GM18517 (cell line): ENCODE data around the gene RAP1GAP.
"Not testable (repeated sequence)": the region's sequence is repeated elsewhere in the genome, so short reads cannot be mapped to it uniquely, and the experiment has no call there.

Experiments
- ATAC-seq: cut with Tn5 transposase; IDR thresholded peaks from one replicate; pipeline ENCODE4 v1.9.1; 2021; ENCODE audit warnings: mild to moderate bottlenecking, moderate library complexity; ENCODE audit not compliant: unreplicated experiment

The RAP1GAP gene

DNA sequence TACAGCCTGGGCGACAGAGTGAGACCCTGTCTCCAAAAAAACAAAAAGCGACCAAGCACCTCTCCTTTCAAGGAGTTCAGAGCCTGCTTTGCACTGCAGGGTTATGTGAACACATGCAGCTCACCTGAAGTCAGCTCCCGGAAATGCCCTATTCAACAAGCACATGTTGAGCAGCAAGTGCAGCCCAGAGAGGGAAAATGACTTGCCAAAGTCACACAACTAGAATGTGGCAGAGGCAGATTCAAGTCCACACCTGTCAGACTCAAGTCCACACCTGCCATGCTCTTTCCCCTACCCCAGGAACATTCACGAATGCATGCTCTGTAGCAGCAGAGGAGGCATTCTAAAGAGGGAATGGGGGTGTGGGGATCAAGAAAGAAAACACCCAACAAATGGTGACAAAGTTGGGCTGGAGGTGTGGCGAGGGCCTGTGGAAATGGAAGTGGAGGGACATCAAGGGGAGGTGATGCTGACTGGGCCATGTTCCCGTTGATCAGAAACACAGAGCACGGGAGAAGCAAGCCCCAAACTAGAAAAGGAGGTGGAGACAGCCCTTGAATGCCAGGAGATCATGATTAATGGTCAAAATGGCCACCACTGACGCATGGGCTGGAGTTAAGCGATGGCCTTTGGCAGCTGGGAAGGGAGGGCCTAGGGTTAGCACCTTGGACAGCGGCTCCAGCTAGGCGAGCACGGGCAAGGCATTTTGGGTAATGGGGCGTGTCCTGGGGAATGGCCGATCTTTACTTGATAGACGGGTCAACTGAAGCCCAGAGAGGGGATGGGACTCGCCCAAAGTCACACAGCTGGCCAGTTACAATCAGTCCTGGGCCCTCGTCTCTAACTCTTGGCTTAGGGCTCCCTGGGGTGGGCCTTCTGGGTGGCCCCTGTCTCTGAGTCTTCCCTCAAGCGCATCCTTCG is 21.5 kb downstream of the RAP1GAP start:
- no peak for ATAC-seq

DNA sequence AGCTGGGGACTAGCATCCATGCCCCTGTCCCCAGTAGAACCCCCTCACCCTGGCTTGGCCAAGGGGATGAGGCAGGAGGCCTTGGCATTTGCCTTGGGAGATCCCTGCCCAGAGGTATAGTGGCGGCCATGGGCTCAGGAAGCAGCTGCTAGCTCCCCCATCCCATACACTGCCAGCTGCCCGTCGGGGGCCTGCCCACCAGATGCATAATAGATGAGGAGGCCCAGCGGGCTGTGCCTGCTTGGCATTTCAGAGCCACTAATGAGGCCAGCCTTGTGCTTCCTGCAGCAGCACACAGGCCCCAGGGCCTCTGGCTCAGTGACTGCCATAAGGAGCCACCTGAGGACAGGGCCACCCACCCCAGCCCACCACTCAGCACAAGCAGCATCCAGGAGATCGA is 23.6 kb downstream of the RAP1GAP start:
- ATAC-seq: no peak

DNA sequence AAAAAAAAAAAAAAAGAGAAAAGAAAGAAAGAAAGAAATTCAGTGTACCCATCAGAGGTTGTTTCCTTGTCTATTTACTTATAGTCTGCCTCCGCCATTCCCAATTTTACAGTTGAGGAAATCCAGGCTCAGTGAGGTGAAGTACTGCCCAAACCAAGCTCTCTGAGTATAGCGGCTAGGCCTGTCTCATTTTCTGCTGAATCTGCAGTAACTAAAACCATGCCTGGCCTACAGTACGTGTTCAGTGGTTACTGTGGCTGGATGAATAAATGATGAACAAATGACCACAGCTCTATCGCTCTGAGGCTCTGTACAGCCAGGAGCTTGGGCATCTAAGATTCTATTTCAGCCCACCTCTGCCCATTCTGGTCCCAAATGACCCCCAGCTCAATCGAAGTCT is 24.3 kb downstream of the RAP1GAP start:
- ATAC-seq: no peak

DNA sequence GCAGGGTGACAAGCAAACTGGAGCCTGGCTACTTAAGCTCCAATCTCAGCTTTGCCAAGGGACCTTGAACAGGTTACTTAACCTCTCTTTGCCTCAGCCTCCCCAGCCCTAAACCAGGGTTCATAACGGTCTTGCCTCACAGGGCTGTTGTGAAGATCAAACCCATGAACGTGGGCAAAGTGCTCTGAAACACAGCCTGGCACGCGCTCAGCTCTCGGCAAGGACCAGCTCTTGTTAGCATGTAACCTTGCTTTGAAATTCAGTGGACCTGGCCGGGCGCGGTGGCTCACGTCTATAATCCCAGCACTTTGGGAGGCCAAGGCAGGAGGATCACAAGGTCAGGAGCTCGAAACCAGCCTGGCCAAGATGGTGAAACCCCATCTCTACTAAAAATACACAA is 24.8 kb downstream of the RAP1GAP start:
- ATAC-seq: no peak

DNA sequence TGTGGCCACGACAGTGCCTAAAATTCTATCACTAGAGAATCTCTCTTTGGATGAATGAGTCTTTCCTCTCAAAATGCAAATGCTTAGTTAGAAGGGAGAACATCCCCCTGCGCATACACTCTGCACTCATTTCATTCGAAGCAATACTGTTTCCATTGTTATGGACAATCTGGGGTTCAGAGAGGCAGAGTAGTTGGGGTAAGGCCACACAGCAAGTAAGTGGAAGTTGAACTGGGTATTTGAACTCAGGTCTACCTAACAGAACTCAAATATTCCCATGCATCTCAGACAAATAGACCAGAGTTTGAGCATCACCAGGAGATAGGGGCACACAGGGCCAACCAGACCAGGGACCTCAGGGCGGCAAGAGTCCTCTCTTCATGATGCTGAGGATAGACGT is 25.5 kb downstream of the RAP1GAP start:
- ATAC-seq: no peak

DNA sequence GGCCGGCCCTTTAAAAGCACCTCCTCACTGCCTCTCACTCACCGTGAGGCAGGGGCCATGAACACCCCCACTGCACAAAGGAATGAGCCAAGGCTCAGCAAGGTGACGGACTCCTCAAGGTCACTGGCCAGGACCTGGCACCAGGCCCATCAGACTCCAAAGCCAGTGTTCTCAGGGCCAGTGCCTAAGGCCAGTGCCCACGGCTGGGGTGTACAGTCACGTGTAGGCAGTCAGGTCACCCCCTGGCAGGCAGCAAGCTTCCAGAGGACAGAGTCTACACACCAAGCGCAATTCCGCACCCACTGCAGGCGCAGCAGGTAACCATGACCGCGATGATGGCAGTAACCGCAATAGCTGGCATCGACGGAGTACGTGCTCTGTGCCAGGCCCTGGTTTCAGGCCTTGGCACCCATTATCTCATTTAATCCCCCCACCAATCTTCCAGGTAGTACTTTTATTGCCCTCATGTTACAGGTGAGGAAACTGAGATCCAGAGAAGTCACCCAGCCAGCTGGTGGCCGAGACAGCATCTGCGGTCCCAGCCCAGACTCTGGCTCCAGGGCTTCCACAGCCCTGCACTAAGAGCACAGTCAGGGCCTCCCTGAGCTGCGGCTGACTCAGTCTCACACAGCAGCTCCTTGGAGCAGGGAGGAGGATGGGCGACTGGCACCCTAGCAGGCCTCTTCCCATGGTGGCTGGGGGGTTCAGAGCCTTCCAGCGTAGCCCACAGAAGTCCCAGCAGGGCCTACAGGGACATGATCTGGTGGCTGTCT is 27.0 kb downstream of the RAP1GAP start:
- no peak for ATAC-seq

DNA sequence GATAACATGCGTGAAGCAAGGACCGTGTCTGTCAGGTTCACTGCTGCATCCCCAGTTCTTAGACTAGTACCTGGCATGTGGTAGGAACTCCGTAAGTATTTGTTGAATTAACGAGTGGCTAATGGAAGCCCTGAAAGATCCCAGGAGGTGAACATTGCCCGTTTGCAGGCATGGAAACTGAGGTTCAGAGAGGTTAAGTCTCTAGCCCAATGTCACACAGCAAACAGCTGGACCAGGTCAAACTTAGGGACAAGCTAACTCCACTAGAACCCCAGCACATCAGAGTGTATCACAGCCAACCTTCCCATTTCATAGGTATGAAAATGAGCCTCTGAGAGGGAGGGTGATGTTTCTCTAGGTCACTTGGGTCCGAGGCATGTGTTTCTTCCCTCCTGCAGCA is 27.6 kb downstream of the RAP1GAP start:
- no peak for ATAC-seq

DNA sequence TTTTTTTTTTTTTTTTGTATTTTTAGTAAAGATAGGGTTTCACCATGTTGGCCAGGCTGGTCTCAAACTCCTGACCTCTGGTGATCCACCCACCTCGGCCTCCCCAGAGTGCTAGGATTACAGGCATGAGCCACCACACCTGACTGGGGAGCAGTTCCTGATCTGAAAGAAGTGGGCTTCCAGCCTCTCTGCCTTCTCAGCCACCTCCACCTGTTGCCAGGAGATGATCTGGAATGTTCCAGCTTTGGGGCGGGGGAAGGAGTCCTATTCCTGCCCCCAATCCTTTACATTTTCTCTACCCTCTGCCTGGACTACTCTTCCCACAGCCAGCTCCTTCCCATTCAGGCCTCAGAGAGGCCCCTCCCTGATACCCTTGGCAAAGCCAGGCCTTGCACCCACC is 28.1 kb downstream of the RAP1GAP start:
- ATAC-seq: no peak

DNA sequence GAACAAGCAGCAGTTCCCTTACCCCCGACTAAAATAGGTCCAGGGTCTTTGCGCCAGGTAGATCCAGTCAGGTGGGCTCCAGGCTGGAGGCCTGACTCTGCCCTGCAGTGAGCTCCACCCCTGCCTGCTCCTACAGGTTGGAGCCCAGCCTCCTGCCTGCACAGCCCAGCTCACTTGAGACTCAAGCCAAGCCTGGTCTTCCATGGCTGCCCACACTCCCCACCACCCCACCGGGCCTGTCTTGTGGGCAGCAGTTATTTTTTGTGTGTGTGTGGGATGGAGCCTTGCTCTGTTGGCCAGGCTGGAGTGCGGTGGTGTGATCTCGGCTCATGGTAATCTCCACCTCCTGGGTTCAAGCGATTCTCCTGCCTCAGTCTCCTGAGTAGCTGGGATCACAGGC is 28.5 kb downstream of the RAP1GAP start:
- no peak for ATAC-seq

DNA sequence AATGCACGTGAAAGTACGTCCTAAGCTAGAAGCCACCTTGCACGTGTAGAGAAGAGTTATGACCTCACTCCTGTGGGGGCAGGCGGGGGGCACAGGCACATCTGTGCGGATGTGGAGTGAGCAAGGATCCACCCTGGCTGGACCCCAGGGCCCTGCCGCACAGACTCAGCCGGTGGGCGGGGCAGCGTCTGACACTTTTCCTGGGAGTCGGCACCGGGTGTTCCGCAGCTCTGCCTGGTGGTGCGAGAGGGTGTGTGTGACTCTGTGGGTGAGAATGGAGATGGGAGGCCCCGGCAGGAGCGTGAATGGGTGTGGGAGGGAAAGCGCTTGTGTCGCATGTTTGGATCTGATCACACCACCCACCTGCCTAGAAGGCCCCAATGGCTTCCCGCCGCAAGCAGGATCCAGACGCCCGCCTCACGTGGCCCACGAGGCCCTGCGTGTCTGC is 29.5 kb downstream of the RAP1GAP start:
- ATAC-seq: no peak

DNA sequence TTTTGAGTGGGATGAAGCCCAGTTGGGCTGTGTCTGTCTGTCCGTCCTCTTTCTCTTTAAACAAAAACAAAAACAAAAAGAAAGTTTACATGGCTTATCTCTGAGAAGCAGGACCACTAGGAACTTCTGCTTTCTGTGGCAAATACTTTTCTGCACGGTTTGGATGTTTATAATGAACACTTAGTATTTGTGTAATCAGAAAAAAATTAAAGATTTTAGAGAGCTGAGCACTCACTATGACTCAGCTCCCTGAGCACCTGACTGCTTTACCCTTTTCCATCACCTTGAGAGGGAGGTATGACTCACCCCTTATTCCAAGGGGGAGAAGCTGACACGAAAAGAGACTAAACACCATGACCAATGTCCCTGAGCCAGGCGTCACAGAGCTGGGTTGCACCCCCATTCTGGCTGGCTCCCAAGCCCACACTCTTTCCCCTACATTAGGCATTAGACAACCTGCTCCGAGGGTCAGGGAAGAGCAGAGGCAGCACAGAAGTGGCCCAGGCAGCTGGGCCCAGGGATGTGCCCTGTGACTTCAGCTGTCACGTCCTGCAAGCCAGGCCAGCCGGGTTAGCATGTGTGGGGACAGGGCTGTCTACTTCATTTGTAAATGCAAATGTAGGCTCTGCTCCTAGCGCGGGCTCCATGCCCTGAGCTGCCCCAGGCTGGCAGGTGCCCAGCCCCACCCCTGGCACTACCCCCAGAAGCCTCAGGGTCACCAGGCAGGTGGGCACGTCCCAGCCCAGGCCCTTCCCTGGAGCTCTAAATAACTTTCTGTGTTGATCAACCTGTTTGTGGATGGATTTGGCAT is 30.4 kb downstream of the RAP1GAP start:
- ATAC-seq: no peak

DNA sequence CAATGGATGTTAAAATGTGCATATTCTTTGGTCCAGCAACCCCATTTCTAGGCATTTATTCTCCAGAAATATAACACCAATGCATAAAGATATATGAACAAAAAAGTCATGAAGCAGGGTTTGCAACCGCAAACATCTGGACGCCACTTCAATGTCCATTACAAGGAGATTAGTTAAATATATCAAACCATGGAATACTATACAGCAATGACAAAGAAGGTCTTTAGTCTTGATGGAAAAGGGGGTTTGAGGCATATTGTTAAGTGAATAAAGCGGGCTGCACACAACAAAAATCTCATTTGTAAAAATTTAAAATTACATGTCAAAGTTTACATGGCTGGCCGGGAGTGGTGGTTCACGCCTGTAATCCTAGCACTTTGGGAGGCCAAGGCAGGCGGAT is 31.6 kb downstream of the RAP1GAP start:
- ATAC-seq: no peak

DNA sequence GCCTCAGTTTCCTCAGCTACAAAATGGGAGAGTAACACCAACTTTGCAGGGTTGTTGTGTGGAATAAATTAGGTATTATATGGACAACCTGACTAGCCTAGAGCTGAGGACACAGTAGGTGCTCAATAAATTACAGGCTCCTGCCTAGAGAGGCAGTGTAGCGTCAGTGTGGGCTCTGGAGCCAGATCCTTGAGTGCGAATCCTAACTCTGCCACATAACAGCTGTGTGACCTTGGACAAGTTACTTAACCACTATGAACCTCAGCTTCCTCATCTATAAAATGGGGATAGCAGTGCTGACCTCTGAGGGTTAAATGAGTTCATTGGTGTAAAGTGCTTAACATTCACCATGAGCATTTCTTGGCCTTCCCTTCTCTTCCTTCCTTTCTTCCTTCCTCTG is 33.1 kb downstream of the RAP1GAP start:
- ATAC-seq: no peak

DNA sequence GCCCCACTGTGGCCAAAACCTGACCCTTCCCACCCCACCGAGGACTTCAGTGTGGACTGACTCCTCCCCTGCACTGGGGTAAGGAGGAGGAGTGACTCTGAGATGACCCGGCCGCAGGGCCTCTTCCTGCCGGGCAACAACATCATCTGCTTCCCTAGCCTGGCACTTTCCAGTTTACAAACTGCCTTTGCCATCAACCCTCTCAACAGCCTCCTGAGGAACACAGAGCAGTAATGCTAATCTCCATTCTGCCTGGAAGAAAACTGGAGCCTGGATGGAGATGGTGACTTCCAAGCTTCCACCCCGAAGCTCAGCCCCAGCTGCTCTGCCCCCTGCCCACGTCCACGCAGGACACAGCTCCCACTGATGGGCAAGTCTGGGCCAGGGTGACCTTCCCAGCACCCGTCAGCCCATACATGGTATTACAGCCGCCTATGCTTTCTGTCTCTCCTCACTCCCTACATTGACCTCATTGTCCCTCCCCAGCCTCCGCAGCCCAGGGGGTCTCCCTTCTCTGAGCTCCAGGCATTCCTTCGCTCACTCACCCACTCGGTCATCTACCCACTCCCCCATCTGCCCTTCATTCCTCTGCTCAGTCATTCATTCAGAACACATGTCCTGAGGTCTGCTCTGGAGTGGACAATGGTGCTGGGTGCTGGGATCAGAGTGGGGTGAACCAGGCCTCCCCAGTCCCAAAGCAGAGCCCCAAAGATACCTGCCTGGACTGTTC is 34.2 kb downstream of the RAP1GAP start:
- ATAC-seq: no peak

DNA sequence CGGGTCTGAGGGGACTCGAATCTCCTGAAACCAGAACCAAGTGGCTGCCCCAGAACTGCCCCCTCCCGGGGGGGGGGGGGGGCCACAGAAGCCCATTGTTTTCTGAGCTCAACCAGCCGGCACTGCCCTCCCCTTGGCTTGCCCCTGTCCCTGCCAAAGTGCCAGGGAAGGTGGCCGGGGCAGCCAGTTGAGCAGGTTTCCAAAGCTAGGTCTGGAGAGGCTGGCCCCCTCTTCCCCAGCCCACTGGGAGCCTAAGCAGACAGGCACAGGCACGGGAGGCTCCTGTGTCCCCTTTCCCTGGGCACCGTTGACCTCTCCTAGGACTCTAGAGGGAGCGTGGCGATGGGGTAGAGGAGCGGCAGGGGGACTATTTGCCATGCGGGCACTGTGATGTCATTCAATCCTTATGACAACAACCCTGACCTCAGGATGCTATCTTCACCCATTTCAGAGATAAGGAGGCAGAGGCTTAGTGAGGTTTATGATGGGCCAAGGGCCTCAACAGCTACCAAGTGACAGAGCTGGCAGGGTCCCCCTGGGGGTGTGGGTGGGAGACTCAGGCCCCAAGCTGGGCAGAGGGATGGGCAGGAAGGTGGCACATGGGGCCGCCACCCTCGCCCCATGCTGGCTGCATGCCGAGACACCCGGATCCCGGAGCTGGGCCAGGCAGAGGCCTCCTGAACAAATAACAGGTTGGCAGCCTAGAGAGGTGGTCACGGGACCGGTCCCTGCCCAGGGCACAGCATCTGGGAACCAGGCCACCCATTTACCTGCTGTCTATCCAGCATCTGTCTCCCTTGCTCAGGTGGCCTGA is 35.0 kb downstream of the RAP1GAP start:
- ATAC-seq: no peak

DNA sequence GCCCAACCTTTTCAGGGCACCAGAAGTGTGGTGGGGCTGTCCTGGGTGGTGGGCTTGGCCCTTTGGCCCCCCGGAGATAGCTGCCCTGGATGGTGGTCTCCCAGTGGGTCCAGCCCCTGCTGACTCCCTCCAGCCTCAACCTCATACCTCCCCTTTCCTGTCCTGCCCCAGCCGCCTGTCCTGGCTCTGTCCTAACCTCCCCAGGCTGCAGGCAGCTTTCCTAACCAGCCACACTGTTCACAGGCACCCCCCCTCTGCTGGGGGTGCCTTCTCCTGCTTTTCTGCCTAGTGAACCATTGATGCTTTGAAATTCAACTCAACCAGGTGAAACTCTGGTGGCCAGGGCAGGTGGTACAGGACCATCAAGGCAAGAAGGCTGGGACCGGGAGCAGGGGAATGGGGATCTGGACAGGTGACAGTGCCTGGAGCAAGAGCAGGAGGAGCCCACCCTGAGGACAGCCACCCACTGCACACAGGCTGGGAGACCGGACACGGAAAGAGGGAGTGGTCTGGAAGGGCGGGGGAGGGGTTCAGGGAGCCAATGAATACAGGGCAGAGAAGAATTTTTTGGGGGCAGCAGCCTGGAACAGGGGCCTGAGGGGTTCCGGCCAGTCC is 35.9 kb downstream of the RAP1GAP start:
- no peak for ATAC-seq

DNA sequence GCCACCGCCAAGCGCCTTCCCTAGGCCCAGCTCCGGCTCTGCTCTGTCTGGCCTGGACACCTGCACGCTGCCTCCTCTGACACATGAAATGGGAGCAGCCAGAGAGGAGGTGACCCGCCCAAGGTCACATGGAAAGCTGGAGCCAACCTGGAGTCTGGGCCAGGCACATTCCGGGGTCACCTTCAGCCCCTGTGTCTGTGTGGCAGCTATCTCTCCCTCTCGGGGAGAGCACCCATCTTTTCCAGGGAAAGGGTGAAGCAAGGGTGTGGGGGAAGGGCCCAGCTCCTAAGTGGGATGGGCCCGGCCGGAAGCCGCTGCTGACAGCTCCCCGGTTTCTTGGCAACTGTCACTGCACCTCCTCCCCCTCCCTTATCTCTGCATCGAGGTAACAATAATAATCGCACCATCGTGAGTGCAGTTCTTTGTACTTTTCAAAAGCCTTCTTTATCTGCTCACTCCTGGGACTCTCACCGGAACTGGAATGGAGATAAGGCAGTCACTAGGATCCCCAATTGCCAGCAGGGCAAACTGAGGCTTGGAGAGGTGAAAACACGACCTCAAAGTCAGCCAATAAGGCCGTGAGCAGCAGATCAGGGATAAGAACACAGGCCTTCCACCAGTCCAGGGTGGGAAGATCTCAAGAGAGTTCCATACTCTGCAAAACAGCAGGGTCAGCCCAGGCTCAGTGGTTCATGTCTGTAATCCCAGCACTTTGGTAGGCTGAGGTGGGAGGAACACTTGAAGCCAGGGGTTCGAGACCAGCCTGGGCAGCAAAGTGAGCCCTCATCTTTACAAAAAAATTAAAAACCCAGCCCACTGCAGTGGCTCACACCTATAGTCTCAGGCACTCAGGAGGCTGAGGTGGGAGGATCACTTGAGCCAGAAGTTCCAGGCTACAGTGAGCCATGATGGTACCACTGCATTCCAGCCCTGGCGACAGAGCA is 36.9 kb downstream of the RAP1GAP start:
- no peak for ATAC-seq

DNA sequence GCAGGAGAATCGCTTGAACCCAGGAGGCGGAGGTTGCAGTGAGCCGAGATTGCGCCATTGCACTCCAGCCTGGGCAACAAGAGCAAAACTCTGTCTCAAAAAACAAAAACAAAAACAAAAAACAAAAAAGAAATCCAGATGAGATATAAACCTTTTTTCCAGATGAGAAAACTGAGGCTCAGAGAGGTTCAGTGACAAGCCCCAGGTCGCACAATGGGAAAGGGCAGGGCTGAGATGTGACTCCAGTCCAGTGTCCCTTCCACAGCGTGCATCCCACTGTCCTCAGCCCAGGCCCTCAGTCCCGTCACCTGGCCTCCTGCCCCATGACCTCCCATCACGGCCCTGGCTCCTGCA is 37.6 kb downstream of the RAP1GAP start:
- not testable (repeated sequence) for ATAC-seq
